Gastrocnemius medialis (tissue), 4 donors: ENCODE measurements around the gene ZBTB4.

Experiments used
- POLR2A ChIP-seq, 2 donors: fragments of 450-650 bp; IDR thresholded peaks; one replicate each; pipeline ENCODE4 v1.6.1; 2017; ENCODE audit warnings: antibody characterized with exemption in 2 of 2, mild to moderate bottlenecking in 2 of 2, moderate library complexity in 2 of 2
- TF ChIP-seq, protein P1 (sequence below), 5 experiments: fragments of 450-650 bp in 3 of 5; fragments of 200-600 bp in 2 of 5; sonication (generic) in 2 of 5; IDR thresholded peaks in 4 of 5; conservative IDR thresholded peaks in 1 of 5; 1 replicate in 4 of 5; 2 replicates in 1 of 5; pipeline ENCODE4 v1.5.1; 2016 to 2019; ENCODE audit warnings: antibody characterized with exemption in 5 of 5, mild to moderate bottlenecking in 3 of 5, moderate library complexity in 3 of 5

DNA sequence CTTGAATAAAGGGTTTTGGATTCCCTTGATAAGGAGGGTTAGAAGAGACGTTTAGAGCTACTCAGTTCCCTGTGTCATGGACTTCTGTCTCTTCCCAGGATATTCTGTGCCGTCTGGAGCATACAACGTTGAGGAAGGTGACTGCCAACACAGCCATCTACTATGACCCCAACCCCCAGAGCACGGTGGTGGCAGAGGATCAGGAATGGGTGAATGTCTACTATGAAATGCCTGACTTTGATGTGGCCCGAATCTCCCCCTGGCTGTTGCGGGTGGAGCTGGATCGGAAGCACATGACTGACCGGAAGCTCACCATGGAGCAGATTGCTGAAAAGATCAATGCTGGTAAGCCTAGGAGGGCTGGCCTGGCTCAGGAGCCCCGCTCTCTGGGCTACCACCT is 29.4 kb upstream of the ZBTB4 start:
- no peak for TF ChIP-seq POLR2A (IDR thresholded peaks at IDR 0.05)
- TF ChIP-seq, protein P1, sequence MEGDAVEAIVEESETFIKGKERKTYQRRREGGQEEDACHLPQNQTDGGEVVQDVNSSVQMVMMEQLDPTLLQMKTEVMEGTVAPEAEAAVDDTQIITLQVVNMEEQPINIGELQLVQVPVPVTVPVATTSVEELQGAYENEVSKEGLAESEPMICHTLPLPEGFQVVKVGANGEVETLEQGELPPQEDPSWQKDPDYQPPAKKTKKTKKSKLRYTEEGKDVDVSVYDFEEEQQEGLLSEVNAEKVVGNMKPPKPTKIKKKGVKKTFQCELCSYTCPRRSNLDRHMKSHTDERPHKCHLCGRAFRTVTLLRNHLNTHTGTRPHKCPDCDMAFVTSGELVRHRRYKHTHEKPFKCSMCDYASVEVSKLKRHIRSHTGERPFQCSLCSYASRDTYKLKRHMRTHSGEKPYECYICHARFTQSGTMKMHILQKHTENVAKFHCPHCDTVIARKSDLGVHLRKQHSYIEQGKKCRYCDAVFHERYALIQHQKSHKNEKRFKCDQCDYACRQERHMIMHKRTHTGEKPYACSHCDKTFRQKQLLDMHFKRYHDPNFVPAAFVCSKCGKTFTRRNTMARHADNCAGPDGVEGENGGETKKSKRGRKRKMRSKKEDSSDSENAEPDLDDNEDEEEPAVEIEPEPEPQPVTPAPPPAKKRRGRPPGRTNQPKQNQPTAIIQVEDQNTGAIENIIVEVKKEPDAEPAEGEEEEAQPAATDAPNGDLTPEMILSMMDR (IDR thresholded peaks at IDR 0.05 in 4 of 5, conservative IDR thresholded peaks at IDR 0.05 in 1 of 5): no peak
